C4-2B (cell line): ENCODE results near the gene UGT1A3.

ENCODE experiments used
- ZFX ChIP-seq: fragments of 450-650 bp; IDR thresholded peaks from 2 replicates; pipeline ENCODE4 v1.6.1; 2017
- TF ChIP-seq, protein P1 (sequence below): fragments of 450-650 bp; conservative IDR thresholded peaks from 2 replicates; pipeline ENCODE4 v1.5.1; 2017; ENCODE audit warnings: mild to moderate bottlenecking

GRCh38 chr2:233821196-233821595 lies 92.4 kb downstream of the UGT1A3 start:
- TF ChIP-seq, protein P1, sequence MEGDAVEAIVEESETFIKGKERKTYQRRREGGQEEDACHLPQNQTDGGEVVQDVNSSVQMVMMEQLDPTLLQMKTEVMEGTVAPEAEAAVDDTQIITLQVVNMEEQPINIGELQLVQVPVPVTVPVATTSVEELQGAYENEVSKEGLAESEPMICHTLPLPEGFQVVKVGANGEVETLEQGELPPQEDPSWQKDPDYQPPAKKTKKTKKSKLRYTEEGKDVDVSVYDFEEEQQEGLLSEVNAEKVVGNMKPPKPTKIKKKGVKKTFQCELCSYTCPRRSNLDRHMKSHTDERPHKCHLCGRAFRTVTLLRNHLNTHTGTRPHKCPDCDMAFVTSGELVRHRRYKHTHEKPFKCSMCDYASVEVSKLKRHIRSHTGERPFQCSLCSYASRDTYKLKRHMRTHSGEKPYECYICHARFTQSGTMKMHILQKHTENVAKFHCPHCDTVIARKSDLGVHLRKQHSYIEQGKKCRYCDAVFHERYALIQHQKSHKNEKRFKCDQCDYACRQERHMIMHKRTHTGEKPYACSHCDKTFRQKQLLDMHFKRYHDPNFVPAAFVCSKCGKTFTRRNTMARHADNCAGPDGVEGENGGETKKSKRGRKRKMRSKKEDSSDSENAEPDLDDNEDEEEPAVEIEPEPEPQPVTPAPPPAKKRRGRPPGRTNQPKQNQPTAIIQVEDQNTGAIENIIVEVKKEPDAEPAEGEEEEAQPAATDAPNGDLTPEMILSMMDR: no peak
- no peak for TF ChIP-seq ZFX
